Ishikawa (cell line): ENCODE measurements around the gene PPP1R17.

ENCODE experiments used
- CEBPB ChIP-seq: IDR thresholded peaks from 2 replicates; pipeline ENCODE4 v1.6.1; 2012
- CREB1 ChIP-seq: IDR thresholded peaks from 2 replicates; pipeline ENCODE4 v1.6.1; 2012; ENCODE audit warnings: low read depth
- EGR1 ChIP-seq: IDR thresholded peaks from 2 replicates; pipeline ENCODE4 v1.6.1; 2012
- EP300 ChIP-seq: IDR thresholded peaks from 2 replicates; pipeline ENCODE4 v1.6.1; 2012; ENCODE audit warnings: borderline replicate concordance
- FOXM1 ChIP-seq: IDR thresholded peaks from 2 replicates; pipeline ENCODE4 v1.6.1; 2012; ENCODE audit warnings: low read depth, borderline replicate concordance
- NFIC ChIP-seq: IDR thresholded peaks from 2 replicates; pipeline ENCODE4 v1.6.1; 2012
- RAD21 ChIP-seq: IDR thresholded peaks from 2 replicates; pipeline ENCODE4 v1.6.1; 2012; ENCODE audit warnings: low read depth
- TAF1 ChIP-seq: IDR thresholded peaks from 2 replicates; pipeline ENCODE4 v1.6.1; 2012; ENCODE audit warnings: low read depth, mild to moderate bottlenecking
- TCF12 ChIP-seq: IDR thresholded peaks from 2 replicates; pipeline ENCODE4 v1.6.1; 2012; ENCODE audit warnings: low read depth
- TEAD4 ChIP-seq: IDR thresholded peaks from 2 replicates; pipeline ENCODE4 v1.6.1; 2012
- YY1 ChIP-seq: IDR thresholded peaks from 2 replicates; pipeline ENCODE4 v1.6.1; 2012; ENCODE audit warnings: low read depth
- ZBTB7A ChIP-seq: IDR thresholded peaks from 2 replicates; pipeline ENCODE4 v1.6.1; 2012; ENCODE audit warnings: low read depth
- TF ChIP-seq, protein P1 (sequence below): IDR thresholded peaks from 2 replicates; pipeline ENCODE4 v1.6.1; 2012; ENCODE audit warnings: low read depth, mild to moderate bottlenecking
- TF ChIP-seq, protein P2 (sequence below): IDR thresholded peaks from 2 replicates; pipeline ENCODE4 v1.6.1; 2012
- TF ChIP-seq, protein P3 (sequence below): IDR thresholded peaks from 2 replicates; pipeline ENCODE4 v1.6.1; 2012

Gene PPP1R17

DNA sequence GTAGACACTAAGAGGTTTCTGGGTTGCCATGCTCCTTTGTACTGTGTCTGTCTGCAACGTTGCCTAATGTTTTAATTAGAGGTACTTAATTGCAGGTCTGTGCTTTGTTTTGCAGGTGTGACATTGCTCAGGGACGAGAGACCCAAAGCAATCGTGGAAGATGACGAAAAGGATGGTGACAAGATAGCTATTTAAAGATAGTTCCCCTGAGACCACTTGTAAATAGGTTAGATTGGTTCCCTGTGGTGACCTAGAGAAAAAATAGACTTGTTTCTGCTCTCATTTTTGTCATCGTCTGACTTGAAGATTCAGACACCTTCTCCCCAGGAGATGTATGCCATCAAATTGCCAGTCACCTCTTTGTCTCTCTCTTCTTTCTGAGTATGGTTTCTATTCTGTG, 20.1 kb downstream of the PPP1R17 start:
- TF ChIP-seq TAF1 (no peak), TEAD4 (no peak), EGR1 (no peak), EP300 (no peak), ZBTB7A (no peak), TCF12 (no peak), NFIC (no peak), CEBPB (no peak)
- TF ChIP-seq, protein P1, sequence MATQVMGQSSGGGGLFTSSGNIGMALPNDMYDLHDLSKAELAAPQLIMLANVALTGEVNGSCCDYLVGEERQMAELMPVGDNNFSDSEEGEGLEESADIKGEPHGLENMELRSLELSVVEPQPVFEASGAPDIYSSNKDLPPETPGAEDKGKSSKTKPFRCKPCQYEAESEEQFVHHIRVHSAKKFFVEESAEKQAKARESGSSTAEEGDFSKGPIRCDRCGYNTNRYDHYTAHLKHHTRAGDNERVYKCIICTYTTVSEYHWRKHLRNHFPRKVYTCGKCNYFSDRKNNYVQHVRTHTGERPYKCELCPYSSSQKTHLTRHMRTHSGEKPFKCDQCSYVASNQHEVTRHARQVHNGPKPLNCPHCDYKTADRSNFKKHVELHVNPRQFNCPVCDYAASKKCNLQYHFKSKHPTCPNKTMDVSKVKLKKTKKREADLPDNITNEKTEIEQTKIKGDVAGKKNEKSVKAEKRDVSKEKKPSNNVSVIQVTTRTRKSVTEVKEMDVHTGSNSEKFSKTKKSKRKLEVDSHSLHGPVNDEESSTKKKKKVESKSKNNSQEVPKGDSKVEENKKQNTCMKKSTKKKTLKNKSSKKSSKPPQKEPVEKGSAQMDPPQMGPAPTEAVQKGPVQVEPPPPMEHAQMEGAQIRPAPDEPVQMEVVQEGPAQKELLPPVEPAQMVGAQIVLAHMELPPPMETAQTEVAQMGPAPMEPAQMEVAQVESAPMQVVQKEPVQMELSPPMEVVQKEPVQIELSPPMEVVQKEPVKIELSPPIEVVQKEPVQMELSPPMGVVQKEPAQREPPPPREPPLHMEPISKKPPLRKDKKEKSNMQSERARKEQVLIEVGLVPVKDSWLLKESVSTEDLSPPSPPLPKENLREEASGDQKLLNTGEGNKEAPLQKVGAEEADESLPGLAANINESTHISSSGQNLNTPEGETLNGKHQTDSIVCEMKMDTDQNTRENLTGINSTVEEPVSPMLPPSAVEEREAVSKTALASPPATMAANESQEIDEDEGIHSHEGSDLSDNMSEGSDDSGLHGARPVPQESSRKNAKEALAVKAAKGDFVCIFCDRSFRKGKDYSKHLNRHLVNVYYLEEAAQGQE = no peak

DNA sequence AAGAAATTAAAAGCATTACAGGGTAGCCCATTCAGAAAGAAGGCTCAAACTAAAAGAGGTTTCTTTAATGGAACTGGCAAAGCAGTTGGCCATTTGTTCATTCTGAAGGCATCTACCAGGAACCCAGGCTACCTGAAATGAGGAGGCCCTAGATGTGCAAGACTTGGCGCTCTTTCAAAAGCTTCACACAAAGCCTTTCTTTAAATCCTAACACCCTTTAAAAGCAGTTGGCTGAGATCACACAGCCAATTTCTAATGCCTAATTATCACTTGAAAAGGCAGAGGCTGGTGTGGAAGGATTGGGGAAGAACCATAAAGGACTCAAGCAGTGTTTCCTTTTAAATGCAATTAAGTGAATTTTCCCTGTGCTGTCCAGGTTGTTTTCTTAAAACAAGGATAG, 23.2 kb downstream of the PPP1R17 start:
- TF ChIP-seq RAD21 (no peak), YY1 (no peak), ZBTB7A (no peak), EP300 (no peak), FOXM1 (no peak), TAF1 (no peak), TEAD4 (no peak), EGR1 (no peak), NFIC (no peak)
- TF ChIP-seq, protein P2, sequence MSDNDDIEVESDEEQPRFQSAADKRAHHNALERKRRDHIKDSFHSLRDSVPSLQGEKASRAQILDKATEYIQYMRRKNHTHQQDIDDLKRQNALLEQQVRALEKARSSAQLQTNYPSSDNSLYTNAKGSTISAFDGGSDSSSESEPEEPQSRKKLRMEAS = no peak
- TF ChIP-seq, protein P1 = no peak

DNA sequence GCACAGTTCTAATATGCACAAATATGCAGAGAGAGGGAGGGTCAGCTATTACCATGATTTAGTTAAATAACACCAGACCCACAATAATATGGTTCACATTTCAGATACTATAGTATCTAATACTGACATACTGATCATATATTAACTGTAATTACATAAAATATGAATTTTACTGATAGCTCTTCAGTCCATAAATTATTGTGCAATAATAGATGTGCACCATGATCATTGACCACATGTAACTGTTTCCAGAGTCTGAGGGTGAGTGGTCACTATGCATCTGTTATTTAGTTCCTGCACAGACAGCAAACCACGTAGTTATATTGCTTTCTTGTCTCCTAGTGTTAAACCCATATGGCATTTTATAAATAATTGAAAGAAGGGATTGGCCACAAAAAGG, 29.3 kb downstream of the PPP1R17 start:
- no peak for TF ChIP-seq CEBPB
- TF ChIP-seq FOXM1 = no peak
- no peak for TF ChIP-seq CREB1

DNA sequence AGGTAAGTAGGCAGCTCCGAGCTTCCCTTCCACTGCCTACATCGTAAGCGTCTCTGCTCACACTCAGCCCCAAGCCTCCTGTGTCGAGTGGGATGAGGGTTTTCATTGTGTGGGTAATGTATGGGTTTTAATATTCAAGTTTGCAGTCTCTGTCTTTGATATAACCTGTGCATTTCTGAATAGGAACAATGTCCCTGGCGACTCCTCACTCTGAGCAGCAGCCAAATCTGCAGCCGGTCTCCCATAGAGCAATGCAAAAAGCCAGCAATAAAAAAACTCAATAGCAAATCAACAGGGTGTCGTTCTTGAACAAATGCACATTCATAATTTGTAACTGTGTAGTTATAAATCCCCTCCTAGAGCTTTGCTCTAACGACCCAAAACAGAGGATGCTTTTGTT, 33.4 kb downstream of the PPP1R17 start:
- TF ChIP-seq EP300 = no peak
- no peak for TF ChIP-seq ZBTB7A
- TF ChIP-seq YY1 = no peak
- TF ChIP-seq, protein P1 = no peak
- TF ChIP-seq TAF1 = no peak

DNA sequence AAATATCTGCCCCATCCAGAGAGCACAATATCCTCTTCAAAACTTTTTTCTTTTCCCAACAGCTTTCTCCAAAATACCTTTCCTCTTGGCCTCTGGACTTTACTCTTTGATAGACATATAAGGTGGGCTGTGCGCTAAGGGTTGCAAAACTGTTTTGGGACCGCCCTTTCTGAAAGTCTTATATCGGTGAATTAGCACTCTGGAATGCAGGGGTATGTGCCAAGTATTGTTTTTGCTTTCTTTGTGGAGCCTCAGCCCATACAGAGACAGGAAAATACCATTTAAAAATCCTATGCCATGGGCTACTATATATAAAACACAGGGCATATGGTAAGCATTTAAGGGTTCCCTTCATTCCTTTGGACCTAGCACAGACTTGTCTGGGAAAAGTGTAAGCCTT, 37.7 kb downstream of the PPP1R17 start:
- no peak for TF ChIP-seq YY1
- no peak for TF ChIP-seq CREB1
- TF ChIP-seq EGR1 = no peak
- TF ChIP-seq FOXM1 = no peak
- TF ChIP-seq TCF12 = no peak
- TF ChIP-seq RAD21 = no peak
- TF ChIP-seq, protein P2 = no peak
- TF ChIP-seq, protein P3, sequence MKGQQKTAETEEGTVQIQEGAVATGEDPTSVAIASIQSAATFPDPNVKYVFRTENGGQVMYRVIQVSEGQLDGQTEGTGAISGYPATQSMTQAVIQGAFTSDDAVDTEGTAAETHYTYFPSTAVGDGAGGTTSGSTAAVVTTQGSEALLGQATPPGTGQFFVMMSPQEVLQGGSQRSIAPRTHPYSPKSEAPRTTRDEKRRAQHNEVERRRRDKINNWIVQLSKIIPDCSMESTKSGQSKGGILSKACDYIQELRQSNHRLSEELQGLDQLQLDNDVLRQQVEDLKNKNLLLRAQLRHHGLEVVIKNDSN = no peak
- TF ChIP-seq, protein P1 = no peak
- no peak for TF ChIP-seq CEBPB
- no peak for TF ChIP-seq ZBTB7A
